Activated naive CD8-positive, alpha-beta T cell treated with anti-CD3 and anti-CD28 coated beads, Interleukin-2, amount 10 ng/mL, durations not matched to agents 7 days and 5 days (primary cell): ENCODE data around the gene PIP5K1B. TPM values are rescaled to one million over a fixed set of nuclear protein-coding genes. Genes with fewer than 3 reads are reported as not detected.
A peak's percentile ranks its signal among the peaks of the same experiment; 100 is the strongest.
"Not testable (repeated sequence)": the region's sequence is repeated elsewhere in the genome, so short reads cannot be mapped to it uniquely, and the experiment has no call there.

Experiments used
- ATAC-seq: fragments of 150-1000 bp; cut with Tn5 transposase; one replicate; pipeline ENCODE4 v1.10.0; 2021; ENCODE audit warnings: low read depth, moderate library complexity
- POLR2A ChIA-PET: fragments of 350-600 bp; sonication (Branson Sonifier 250); formaldehyde crosslinking; loops from one replicate; lab custom pipeline; 2021; ENCODE audit warnings: antibody characterized with exemption; lab: Charles Lee
- DNase-seq: peaks from one replicate; pipeline ENCODE4 v3.0.0; 2021
- H3K27ac Mint-ChIP-seq: one replicate; pipeline ENCODE4 v1.8.0; 2022; ENCODE audit warnings: mild to moderate bottlenecking, mixed read lengths
- H3K27me3 Mint-ChIP-seq: one replicate; pipeline ENCODE4 v1.8.0; 2022; ENCODE audit warnings: mild to moderate bottlenecking, moderate library complexity, mixed read lengths
- H3K36me3 Mint-ChIP-seq: one replicate; pipeline ENCODE4 v1.8.0; 2021; ENCODE audit warnings: mild to moderate bottlenecking, mixed read lengths
- H3K4me1 Mint-ChIP-seq: one replicate; pipeline ENCODE4 v1.8.0; 2021; ENCODE audit warnings: mixed read lengths
- H3K4me3 Mint-ChIP-seq: one replicate; pipeline ENCODE4 v1.8.0; 2022; ENCODE audit warnings: mild to moderate bottlenecking, moderate library complexity, mixed read lengths
- H3K9me3 Mint-ChIP-seq: one replicate; pipeline ENCODE4 v1.8.0; 2021; ENCODE audit warnings: mixed read lengths
- total RNA-seq, 2 experiments: library from RNA; stranded (reverse); gene quantifications; one replicate each; pipeline ENCODE4 v1.2.3, GENCODE V29; 2021

PIP5K1B gene
- total RNA-seq, 2 experiments from 2014 or later = 0.36 TPM; not detected in 1

DNA sequence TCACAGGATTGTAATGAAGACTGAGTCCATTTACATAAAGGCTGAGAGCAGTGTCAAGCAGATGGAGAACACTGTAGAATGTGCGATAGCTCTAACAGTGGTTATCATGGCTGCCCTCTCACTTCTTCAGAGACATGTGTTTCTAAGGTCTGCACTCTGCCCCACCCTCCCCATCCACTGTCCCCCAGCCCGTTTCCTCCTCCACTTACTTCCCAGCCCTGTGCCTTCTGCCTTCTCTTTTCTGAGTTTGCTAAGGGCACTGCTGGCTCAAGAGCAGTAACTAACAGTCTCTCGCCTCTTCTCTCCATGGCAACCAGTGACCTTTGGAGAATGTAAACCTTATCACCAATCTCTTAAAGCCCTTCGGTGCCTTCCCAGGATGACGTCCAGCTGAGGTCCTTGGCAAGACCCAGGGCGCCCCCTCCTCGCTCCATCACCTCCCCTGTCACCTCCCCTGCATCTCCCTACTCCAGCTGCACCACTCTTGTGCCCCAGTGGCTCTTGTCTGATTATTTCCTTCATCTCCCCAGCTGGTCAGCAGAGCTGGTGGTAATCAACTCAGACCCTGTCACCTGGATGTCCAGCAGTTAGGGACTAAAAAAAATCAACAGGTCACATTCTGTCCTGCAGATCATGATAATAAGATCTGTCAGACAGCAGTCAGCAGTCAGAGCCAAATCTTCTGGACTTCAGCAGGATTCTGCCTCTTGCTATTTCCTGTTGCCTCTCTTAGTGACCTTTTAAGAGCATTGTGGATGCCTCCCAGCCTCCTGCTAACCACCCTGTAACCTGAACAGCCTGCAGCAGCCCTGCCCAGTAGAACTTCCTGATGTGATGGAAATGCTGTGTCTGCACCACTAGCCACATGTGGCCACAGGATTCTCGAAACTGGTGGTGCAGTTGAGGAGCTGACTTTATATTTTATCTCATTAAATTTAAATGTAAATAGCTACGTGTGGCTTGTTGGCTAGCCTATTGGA, 339.5 kb downstream of the PIP5K1B start:
- Mint-ChIP-seq H3K4me3 (peak overlapping the region; percentile 35), H3K27ac (peak overlapping the region; percentile 74), H3K4me1 (peaks cover 20% of the 10 kb centered on the region), H3K9me3 (no peaks in the 10 kb centered on the region), H3K36me3 (peaks cover 8% of the 10 kb centered on the region), H3K27me3 (no peaks in the 10 kb centered on the region)
- ATAC-seq (peak; percentile 90), DNase-seq (no peak)
- POLR2A ChIA-PET = interaction anchor here (1.0 kb wide), 1 partner anchor 9 kb away, joined by 4 read pairs; the partner anchor contains the start of gene FXN

DNA sequence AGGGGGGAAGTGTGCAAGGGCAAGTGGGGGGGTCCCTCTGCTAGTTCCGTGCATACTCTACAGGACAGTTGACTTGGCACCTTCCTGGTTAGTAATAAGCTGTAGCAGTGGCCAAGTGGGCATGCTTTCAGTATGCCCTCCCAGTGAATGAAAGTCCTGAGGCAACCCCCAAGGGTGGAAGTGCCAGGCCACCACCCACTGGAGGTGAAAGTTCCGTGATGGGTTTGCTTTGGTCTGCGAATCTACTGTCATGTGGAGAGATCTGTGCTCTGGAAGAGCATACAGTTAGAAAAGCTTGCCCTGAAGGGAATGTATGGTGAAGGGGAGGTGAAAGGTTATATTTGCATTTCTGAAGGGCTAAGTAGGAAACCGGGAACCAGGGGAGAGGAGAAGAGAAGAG, 340.8 kb downstream of the PIP5K1B start:
- peaks cover 8% of the 10 kb centered on the region for H3K36me3 Mint-ChIP-seq
- ATAC-seq (no peak), DNase-seq (no peak)
- H3K9me3 Mint-ChIP-seq = no peaks in the 10 kb centered on the region
- peak overlapping the region; percentile 28 for H3K27ac Mint-ChIP-seq
- H3K4me3 Mint-ChIP-seq = no peak overlapping the region
- H3K4me1 Mint-ChIP-seq = peaks cover 20% of the 10 kb centered on the region
- POLR2A ChIA-PET = no interaction called here
- no peaks in the 10 kb centered on the region for H3K27me3 Mint-ChIP-seq

DNA sequence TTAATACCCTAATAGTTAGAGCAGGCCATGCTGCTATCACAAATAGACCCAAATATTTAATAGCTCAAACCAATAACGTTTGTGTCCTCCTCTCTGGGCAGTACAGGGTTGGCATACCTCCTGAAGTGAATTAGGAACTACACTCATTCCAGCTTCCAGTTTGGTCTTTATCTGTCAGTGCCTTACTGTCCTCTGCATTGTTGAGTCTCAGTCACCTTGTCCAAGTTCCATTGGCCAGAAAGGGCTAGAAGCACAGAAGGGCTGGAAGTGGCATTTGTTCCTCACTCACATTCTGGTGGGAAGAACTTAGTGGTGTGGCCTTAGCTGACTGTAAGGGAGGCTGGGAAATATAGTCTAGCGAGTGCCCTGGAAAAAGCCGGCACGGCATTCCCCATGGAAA, 341.7 kb downstream of the PIP5K1B start:
- H3K27ac Mint-ChIP-seq = no peak overlapping the region
- no peaks in the 10 kb centered on the region for H3K27me3 Mint-ChIP-seq
- H3K4me3 Mint-ChIP-seq = no peak overlapping the region
- POLR2A ChIA-PET = no interaction called here
- DNase-seq (no peak), ATAC-seq (no peak)
- peaks cover 8% of the 10 kb centered on the region for H3K36me3 Mint-ChIP-seq
- H3K4me1 Mint-ChIP-seq = peaks cover 20% of the 10 kb centered on the region
- H3K9me3 Mint-ChIP-seq = no peaks in the 10 kb centered on the region

DNA sequence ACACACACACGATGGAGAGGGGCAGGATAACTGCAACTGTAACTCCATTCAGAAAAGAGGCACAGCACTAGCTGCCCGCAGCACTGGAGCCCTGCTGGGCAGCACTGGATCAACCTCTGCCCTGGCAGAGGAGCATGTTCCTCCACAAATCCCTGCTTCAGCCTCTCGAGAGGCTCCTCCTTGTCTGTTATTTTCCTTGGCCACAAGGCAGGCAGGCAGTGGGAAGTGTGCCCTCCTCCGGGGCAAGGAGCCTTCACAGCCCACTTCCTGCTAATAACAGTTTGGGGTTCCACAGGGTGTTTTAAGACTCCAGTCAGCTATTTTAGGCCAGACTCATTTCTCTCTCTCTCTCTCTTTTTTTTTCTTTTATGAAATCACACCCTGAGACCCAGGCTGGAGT, 342.3 kb downstream of the PIP5K1B start:
- Mint-ChIP-seq H3K4me3 (no peak overlapping the region), H3K4me1 (peaks cover 20% of the 10 kb centered on the region), H3K9me3 (no peaks in the 10 kb centered on the region), H3K36me3 (peaks cover 8% of the 10 kb centered on the region), H3K27ac (no peak overlapping the region), H3K27me3 (no peaks in the 10 kb centered on the region)
- no peak for DNase-seq
- POLR2A ChIA-PET = no interaction called here
- ATAC-seq = no peak

DNA sequence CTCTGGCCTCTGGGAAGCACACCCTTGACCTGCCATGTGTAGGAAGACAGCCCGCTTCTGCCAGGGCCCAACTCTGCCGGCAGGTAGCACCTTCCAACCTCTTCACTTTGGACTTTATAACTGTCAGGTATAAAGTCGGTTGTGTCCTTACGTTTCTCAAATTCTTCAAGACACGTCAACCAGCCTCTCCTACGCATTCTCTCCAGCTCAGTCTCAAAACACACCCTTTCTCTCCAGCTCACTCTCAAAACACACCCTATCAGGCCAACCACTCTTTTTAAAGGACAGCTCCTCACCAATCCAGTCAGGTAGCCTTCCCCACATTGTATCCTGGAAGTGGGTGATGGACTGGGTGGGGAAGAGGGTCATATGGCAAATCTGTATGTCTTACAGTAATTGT, 344.1 kb downstream of the PIP5K1B start:
- Mint-ChIP-seq H3K4me3 (no peak overlapping the region), H3K36me3 (peaks cover 7% of the 10 kb centered on the region), H3K27me3 (no peaks in the 10 kb centered on the region), H3K27ac (no peak overlapping the region), H3K4me1 (peaks cover 20% of the 10 kb centered on the region), H3K9me3 (no peaks in the 10 kb centered on the region)
- no peak for DNase-seq
- no peak for ATAC-seq
- POLR2A ChIA-PET = no interaction called here

DNA sequence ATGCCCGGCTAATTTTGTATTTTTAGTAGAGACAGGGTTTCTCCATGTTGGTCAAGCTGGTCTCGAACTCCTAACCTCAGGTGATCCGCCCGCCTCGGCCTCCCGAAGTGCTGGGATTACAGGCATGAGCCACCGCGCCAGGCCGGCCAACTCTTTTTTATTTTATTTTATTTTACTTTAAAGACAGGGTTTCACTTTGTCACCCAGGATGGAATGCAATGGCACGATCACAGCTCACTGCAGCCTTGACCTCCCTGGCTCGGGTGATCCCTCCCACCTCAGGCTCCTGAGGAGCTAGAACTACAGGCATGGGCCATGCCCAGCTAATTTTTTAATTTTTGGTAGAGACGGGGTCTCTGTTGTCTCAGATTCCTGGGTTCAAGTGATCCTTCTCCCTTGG, 345.9 kb downstream of the PIP5K1B start:
- H3K4me3 Mint-ChIP-seq, H3K27me3 Mint-ChIP-seq, H3K36me3 Mint-ChIP-seq, H3K27ac Mint-ChIP-seq, DNase-seq, H3K4me1 Mint-ChIP-seq, POLR2A ChIA-PET, H3K9me3 Mint-ChIP-seq, ATAC-seq: not testable (repeated sequence)

DNA sequence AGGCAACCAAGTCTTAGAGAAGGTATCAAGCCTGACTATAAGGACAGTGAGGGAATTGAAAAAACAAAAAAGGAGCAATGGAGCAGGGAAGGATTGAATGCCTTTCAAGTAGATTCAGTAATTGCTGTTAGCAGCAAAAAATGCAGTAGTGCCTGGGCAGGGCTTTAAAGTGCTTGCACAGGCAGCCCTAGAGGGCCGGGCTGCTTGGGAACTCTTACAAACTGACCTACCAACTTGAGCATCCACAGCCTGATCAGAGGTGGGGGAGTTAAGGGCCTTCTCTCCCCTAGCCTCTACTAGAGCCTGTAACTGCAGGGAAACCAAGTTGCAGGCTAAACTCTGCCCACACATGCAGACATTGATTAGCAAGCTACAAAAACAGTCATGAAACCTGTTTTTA, 349.9 kb downstream of the PIP5K1B start:
- Mint-ChIP-seq H3K4me1 (peaks cover 15% of the 10 kb centered on the region), H3K27me3 (no peaks in the 10 kb centered on the region), H3K27ac (no peak overlapping the region), H3K36me3 (peaks cover 13% of the 10 kb centered on the region), H3K9me3 (no peaks in the 10 kb centered on the region), H3K4me3 (no peak overlapping the region)
- DNase-seq = no peak
- no peak for ATAC-seq
- POLR2A ChIA-PET = no interaction called here

DNA sequence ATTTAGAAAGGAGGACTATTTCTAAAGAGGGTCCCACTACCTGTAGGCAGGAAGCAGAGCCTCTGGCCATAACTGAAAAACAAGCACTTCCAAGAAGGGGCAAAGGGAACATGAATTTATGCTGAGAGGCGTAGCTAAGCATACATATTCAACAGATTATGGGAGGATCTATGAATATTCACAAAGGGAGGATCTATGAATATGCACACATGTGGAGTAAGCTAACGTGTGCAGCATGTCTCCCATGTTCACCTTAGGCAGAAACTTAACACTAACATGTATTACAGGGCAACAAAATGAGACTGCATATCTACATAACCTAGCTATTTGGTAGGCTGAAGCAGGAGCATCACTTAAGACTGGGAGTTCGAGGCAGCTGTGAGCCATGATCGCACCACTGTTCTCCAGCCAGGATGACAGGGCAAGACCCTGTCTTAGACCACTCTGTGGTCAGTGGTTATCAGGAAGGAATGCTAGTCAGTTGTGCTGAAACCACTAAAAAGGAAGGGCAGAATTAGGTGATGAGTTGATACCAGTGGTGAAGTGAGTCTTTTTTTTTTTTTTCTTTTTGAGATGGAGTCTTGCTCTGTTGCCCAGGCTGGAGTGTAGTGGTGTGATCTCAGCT, 351.3 kb downstream of the PIP5K1B start:
- no peak for DNase-seq
- no peak for ATAC-seq
- peaks cover 13% of the 10 kb centered on the region for H3K36me3 Mint-ChIP-seq
- POLR2A ChIA-PET = no interaction called here
- H3K4me3 Mint-ChIP-seq = no peak overlapping the region
- no peaks in the 10 kb centered on the region for H3K9me3 Mint-ChIP-seq
- H3K27ac Mint-ChIP-seq = peak overlapping the region; percentile 22
- H3K4me1 Mint-ChIP-seq = peaks cover 22% of the 10 kb centered on the region
- no peaks in the 10 kb centered on the region for H3K27me3 Mint-ChIP-seq

DNA sequence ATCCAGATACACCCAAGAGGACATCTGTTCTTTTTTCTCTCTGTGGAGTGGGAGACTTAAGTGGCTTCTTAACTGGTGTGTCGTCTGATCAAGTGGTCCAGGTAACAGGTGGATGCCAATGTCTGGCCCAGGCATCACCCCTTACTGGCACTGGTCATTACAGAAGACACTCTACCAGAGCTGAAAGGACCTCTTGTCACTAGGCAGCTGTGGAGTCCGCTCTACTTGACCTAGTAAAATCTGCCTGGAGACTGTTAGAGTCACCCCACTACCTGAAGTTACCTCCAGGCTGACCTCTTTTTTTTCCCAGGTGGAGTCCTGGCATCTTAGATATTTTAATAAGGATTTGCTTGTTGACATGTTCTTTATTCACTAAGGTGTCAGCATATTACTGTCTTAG, 353.1 kb downstream of the PIP5K1B start:
- H3K4me3 Mint-ChIP-seq = no peak overlapping the region
- ATAC-seq = no peak
- POLR2A ChIA-PET = no interaction called here
- no peaks in the 10 kb centered on the region for H3K27me3 Mint-ChIP-seq
- peaks cover 13% of the 10 kb centered on the region for H3K36me3 Mint-ChIP-seq
- peaks cover 22% of the 10 kb centered on the region for H3K4me1 Mint-ChIP-seq
- DNase-seq = no peak
- H3K9me3 Mint-ChIP-seq = no peaks in the 10 kb centered on the region
- no peak overlapping the region for H3K27ac Mint-ChIP-seq

Other genes with a start within 250 kb of the PIP5K1B start
- gene TMEM252, start 164.4 kb upstream of the PIP5K1B start, total RNA-seq = not detected